Astrocyte of the cerebellum (primary cell): ENCODE measurements around the gene SLC39A6.

Source experiments
- DNase-seq: peaks from one replicate; pipeline ENCODE4 v3.0.0-alpha.2; 2011; ENCODE audit warnings: low read depth
- H3K4me3 ChIP-seq: 2 replicates; pipeline ENCODE4 v1.5.1; 2011; ENCODE audit warnings: mild to moderate bottlenecking, low read depth, low read length, moderate library complexity
- CTCF ChIP-seq: IDR thresholded peaks from 2 replicates; pipeline ENCODE4 v1.5.1; 2012; ENCODE audit warnings: low read length, low read depth, moderate library complexity, mild to moderate bottlenecking; ENCODE audit errors: missing control alignments
- in situ Hi-C: cut with HindIII; loops from 2 replicates; pipeline ENCODE4 v1.10.0; 2017; ENCODE audit warnings: low sequenced_read_pairs

The SLC39A6 gene

GRCh38 chr18:36130039-36130831 is 1.1 kb upstream of the SLC39A6 start:
- peak overlapping the region; percentile 99 for H3K4me3 ChIP-seq
- in situ Hi-C loops, result no loop called here
- no peak for DNase-seq
- no peak for TF ChIP-seq CTCF

- in situ Hi-C loops, result no loop called here
- peak overlapping the region; percentile 99 for H3K4me3 ChIP-seq
- no peak for DNase-seq
- TF ChIP-seq CTCF, result no peak
Measured at GRCh38 chr18:36128907-36129299, 237 bp downstream of the SLC39A6 start.

GRCh38 chr18:36128530-36128870 is 640 bp downstream of the SLC39A6 start:
- in situ Hi-C loops, result no loop called here
- peak overlapping the region; percentile 99 for H3K4me3 ChIP-seq
- TF ChIP-seq CTCF, result no peak
- DNase-seq, result no peak

- DNase-seq, result no peak
- H3K4me3 ChIP-seq, result peak overlapping the region; percentile 99
- in situ Hi-C loops, result no loop called here
- no peak for TF ChIP-seq CTCF
Measured at GRCh38 chr18:36127836-36128529, 1.2 kb downstream of the SLC39A6 start.

GRCh38 chr18:36126668-36127067 is 2.5 kb downstream of the SLC39A6 start:
- no peak for DNase-seq
- TF ChIP-seq CTCF, result no peak
- H3K4me3 ChIP-seq, result no peak overlapping the region
- in situ Hi-C loops, result no loop called here

- TF ChIP-seq CTCF, result no peak
- in situ Hi-C loops, result no loop called here
- no peak for DNase-seq
- H3K4me3 ChIP-seq, result no peak overlapping the region
Measured at GRCh38 chr18:36124841-36125240, 4.3 kb downstream of the SLC39A6 start.
